Measurements from ENCODE around the gene HYKK.

DNA sequence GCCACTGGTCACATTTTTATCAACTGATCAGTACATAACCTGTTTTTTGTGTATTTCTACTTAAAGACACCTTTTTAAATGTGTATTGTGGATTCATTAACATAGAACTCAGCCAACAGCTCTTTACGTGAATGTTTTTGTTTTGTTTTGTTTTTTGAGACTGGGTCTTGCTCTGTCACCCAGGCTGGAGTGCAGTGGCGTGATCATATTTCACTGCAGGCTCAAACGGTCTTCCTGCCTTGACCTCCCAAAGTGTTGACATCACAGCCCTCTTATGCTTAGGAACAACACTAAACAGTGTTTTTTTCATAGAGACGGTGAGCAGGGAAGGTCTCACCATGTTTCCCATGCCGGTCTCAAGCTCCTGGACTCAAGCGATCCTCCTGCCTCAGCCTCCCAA, 42.8 kb downstream of the HYKK start:
- TF ChIP-seq CTCF (IDR thresholded peaks at IDR 0.05) (no peak), POLR2A (IDR thresholded peaks at IDR 0.05) (no peak)
